Measurements from ENCODE around the gene DPYD.

DPYD gene

GRCh38 chr1:97787231-97787630 is 133.6 kb downstream of the DPYD start:
- TF ChIP-seq, protein P1, sequence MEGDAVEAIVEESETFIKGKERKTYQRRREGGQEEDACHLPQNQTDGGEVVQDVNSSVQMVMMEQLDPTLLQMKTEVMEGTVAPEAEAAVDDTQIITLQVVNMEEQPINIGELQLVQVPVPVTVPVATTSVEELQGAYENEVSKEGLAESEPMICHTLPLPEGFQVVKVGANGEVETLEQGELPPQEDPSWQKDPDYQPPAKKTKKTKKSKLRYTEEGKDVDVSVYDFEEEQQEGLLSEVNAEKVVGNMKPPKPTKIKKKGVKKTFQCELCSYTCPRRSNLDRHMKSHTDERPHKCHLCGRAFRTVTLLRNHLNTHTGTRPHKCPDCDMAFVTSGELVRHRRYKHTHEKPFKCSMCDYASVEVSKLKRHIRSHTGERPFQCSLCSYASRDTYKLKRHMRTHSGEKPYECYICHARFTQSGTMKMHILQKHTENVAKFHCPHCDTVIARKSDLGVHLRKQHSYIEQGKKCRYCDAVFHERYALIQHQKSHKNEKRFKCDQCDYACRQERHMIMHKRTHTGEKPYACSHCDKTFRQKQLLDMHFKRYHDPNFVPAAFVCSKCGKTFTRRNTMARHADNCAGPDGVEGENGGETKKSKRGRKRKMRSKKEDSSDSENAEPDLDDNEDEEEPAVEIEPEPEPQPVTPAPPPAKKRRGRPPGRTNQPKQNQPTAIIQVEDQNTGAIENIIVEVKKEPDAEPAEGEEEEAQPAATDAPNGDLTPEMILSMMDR (IDR thresholded peaks at IDR 0.05; ENCODE audit: low read depth, low read length, missing control alignments) = no peak
- no peak overlapping the region for H3K4me3 ChIP-seq (replicated peaks; ENCODE audit: low read depth, low read length)
- DNase-seq (ENCODE audit: extremely low read depth, low read depth) = no peak

GRCh38 chr1:97784661-97785060 is 136.2 kb downstream of the DPYD start:
- no peak overlapping the region for H3K4me3 ChIP-seq (replicated peaks; ENCODE audit: low read depth, low read length)
- no peak for DNase-seq (ENCODE audit: extremely low read depth, low read depth)
- TF ChIP-seq, protein P1 (IDR thresholded peaks at IDR 0.05; ENCODE audit: low read depth, low read length, missing control alignments) = no peak

- DNase-seq (ENCODE audit: extremely low read depth, low read depth) = no peak
- no peak overlapping the region for H3K4me3 ChIP-seq (replicated peaks; ENCODE audit: low read depth, low read length)
- TF ChIP-seq, protein P1 (IDR thresholded peaks at IDR 0.05; ENCODE audit: low read depth, low read length, missing control alignments) = no peak
These were observed 137.1 kb downstream of the DPYD start for GRCh38 chr1:97783751-97784150.

GRCh38 chr1:97781762-97782337 is 139.0 kb downstream of the DPYD start:
- no peak overlapping the region for H3K4me3 ChIP-seq (replicated peaks; ENCODE audit: low read depth, low read length)
- no peak for DNase-seq (ENCODE audit: extremely low read depth, low read depth)
- TF ChIP-seq, protein P1 (IDR thresholded peaks at IDR 0.05; ENCODE audit: low read depth, low read length, missing control alignments) = no peak

DNA sequence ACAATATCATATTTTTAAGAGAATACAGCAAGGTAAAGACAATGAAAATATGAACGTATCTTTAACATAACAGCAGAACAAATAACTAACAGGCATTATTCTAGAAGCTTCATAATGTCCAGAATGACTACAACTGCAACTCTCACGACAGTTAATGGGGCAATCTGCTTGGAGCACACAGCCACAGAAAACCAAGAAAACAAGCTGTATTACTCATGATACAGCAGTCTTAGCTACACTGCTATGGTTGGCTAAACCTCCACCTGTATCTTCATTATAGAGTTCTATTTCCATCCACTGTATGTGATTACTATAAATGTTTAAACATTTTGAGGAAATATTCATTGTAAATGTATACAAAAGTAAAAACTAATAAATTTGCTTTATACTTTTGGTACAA is 139.9 kb downstream of the DPYD start:
- no peak overlapping the region for H3K4me3 ChIP-seq (replicated peaks; ENCODE audit: low read depth, low read length)
- TF ChIP-seq, protein P1 (IDR thresholded peaks at IDR 0.05; ENCODE audit: low read depth, low read length, missing control alignments) = no peak
- DNase-seq (ENCODE audit: extremely low read depth, low read depth) = no peak

DNA sequence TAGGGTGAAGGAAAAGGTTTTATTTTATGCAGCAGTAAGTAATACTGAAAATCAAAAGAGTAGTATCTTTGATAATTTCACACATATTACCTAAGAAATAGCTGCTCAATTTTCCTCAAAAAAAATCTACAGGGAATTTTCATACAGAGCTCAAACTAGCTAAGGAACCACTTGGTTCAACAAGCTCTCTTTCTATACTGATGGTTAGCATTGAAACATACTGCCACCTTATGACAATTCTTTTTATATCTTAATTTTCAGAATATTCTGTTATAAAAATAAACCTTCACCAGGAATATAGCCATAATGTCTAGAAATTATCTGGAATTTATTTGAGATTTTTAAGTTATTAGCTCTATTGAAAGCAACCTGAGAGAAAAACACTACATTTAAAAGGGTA is 142.1 kb downstream of the DPYD start:
- H3K4me3 ChIP-seq (replicated peaks; ENCODE audit: low read depth, low read length) = no peak overlapping the region
- DNase-seq (ENCODE audit: extremely low read depth, low read depth) = no peak
- TF ChIP-seq, protein P1 (IDR thresholded peaks at IDR 0.05; ENCODE audit: low read depth, low read length, missing control alignments) = no peak

- DNase-seq (ENCODE audit: extremely low read depth, low read depth) = no peak
- TF ChIP-seq, protein P1 (IDR thresholded peaks at IDR 0.05; ENCODE audit: low read depth, low read length, missing control alignments) = no peak
- no peak overlapping the region for H3K4me3 ChIP-seq (replicated peaks; ENCODE audit: low read depth, low read length)
These were observed 150.5 kb downstream of the DPYD start for GRCh38 chr1:97770376-97770775.

Data from HFF-Myc (cell line).